NT2/D1 (cell line): Measurements from ENCODE around the gene GRB7.

Experiments
- SUZ12 ChIP-seq: IDR thresholded peaks from 2 replicates; pipeline ENCODE4 v1.6.1; 2011; ENCODE audit not compliant: insufficient read length, insufficient read depth; ENCODE audit errors: extremely low read depth
- YY1 ChIP-seq: IDR thresholded peaks from 2 replicates; pipeline ENCODE4 v1.6.1; 2011; ENCODE audit not compliant: insufficient read length, insufficient read depth
- ZNF274 ChIP-seq: IDR thresholded peaks from 2 replicates; pipeline ENCODE4 v1.6.1; 2011; ENCODE audit warnings: mild to moderate bottlenecking, low read depth, low read length

DNA sequence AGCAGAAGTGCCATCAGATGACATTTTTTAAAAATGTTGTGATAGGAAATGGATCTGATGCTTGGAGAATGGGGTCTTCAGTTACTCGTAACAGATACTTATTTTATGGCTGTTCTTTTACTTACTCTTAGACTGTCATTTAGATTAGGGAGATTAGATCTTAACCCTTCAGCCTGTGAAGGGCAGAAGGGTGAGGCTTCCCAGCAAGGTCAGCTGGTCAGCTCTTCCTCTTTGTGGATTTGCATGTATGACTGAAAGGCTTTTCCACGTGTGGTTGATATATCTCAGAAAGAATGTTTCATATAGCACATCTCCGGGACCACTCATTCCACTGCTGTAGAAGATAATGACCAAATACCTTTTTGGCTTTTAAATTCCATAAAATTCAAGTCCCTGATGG lies 27.4 kb downstream of the GRB7 start:
- no peak for TF ChIP-seq SUZ12
- TF ChIP-seq ZNF274, result no peak
- TF ChIP-seq YY1, result no peak
